ENCODE measurements around the gene KLHL29.

The KLHL29 gene

DNA sequence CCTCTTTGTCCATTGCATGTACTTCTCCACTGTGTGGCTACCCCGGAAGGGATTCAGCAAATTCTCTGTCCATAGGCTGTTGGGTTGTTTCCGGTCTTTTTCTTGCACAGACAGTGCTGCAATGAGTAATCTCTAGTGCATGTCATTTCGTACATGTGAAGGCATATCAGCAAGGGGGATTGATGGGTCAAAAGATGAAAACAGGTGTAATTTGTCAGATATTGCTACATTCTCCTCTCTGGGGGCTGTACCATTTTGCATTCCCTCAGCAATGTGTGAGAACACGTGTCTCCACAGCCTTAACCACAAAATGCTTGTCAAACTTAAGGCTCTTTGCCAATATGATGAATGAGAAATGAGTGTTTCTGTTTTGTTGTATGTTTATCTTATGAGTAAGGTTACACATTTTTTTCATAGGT is 60.5 kb downstream of the KLHL29 start:
- no peak overlapping the region for H3K4me3 ChIP-seq (ENCODE audit: low read depth, low read length)

DNA sequence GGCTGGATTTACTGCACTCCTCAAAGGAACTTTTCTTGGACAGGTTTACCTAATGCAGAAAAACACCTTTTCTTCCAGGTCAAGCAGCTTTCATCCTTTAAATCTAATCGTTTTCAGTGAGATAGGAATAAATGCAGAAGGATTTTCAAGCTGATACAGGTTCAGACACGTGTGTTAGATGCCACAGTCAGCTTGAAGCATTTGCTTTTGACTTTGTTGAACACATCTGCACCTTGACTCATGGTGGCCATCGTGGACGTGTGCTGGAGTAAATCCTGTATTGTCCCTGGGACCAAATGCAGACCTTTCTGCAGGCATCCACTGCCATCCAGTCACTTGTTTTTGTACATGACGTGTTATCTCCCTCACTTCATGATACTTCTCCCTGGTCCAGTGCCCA is 61.9 kb downstream of the KLHL29 start:
- no peak overlapping the region for H3K4me3 ChIP-seq (ENCODE audit: low read depth, low read length)

DNA sequence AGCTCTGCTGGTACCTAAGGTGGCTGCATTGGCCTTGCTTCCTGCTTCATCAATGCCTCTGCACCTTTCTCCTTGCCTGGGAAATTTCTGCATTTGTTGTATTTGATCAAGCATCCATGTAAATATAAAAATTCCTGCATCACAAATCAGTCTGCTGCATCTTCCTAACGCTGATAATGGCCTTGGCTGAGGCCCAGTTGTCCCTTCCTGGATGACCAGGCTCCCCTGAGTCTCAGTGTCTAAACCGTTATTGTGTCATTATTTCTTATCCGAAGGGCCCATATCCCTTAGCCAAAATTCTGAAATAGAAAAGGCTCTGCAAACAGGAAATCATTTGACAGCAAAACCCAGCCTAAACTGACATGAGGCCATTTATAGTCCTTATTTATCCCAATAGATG is 62.4 kb downstream of the KLHL29 start:
- H3K4me3 ChIP-seq (ENCODE audit: low read depth, low read length), result no peak overlapping the region

DNA sequence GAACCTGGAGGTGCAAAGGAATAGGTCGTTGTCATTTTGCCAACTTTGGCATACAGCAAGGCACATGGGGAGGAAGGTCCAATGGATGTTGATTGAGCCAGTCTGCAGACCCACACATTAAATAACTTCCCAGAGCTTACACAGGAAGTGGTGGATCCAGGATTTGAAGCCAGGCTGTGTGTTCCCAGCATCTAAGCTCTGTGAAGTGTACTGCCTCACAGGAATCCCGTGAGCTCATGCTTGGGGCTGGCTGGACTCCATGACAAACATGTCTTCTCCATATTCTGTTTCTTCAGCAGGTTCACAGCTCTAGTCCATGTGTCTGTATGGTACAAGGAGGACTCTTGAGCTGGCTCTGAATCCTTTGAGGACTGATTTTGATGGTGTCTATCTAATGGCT is 63.9 kb downstream of the KLHL29 start:
- H3K4me3 ChIP-seq (ENCODE audit: low read depth, low read length), result no peak overlapping the region

DNA sequence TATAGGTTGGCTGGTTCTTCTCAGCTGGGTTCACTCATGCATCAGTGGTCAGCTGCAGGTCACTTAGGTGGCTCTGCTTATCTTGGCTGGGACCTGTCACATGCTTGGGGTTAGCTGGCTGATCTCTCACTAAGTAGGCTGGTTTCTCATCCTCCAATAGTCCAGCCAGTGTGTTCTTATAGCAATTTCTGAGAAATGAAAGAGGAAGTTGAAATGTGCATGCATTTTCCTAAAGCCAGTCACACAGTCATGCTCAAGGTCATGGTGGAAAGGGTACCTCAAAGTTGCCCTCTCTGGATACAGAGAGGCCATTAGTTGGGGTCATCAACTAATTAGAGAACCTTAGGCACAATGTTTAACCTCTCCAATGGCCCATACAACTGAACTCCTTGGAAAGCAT is 64.4 kb downstream of the KLHL29 start:
- no peak overlapping the region for H3K4me3 ChIP-seq (ENCODE audit: low read depth, low read length)

DNA sequence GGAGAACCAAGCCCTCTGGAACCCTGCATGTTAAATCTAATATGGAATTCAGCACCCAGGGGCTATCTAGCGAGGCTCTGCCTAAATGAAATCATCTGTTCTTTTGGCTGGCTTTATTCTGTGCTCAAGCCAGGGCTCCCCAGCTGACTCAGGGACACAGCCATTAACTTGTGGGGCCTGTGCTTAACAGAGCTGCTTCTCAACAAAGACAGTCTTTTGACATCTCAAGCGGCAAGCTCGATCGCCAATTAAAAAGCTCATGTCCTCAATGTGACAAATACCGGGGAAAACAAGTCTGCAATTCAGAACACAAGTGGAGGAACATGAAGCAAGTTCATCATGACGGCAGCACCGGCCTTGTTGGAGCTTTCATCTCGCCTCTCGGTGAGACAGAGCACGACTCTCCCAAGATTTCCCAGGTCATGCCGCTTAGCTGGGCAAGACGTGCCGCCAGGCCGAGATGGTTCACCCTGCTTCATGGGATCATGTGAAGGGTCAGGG is 64.9 kb downstream of the KLHL29 start:
- H3K4me3 ChIP-seq (ENCODE audit: low read depth, low read length), result no peak overlapping the region

DNA sequence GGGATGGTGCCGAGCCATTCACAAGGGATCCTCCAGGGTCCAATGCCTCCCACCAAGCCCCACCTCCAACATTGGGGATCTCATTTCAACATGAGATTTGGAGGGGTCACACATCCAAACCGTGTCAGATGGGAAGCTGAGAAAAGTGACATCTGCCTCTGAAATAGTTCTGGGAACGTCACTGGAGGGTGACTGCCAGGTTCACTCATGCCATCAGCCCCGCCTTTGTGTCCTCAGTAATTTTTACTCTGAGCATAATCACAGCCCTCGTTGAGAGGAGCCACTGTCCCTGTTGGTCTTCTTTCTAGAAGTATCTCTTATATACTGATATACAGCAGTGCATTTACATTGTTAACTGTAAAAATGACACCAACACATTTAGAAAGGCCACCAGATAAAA is 67.4 kb downstream of the KLHL29 start:
- no peak overlapping the region for H3K4me3 ChIP-seq (ENCODE audit: low read depth, low read length)

DNA sequence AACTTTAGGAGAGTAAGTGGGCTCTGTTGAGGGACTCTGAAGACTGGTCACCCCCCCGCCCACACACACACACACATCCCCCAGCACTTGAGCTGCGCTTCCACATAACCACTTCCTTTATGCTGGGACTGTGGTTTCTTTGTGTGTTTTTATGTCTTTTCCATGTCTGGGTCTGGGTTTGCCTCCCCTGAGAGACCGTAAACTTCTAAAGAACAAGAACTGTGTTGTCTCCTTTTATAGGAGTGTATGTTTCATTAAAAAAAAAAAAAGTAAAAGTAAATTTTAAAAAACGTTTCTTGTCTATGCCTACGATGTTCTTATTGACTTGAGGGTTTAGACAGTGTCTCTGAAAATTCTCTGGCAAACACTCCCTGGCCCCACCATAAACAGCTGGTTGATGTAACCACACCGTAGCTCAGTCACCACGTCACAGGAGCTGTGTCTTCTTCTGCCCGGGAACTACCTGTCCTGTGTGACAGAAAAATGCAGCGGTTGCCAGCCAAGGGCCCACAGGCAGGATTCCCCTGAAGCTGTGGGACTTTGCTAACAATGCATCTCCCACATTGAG is 68.0 kb downstream of the KLHL29 start:
- no peak overlapping the region for H3K4me3 ChIP-seq (ENCODE audit: low read depth, low read length)

DNA sequence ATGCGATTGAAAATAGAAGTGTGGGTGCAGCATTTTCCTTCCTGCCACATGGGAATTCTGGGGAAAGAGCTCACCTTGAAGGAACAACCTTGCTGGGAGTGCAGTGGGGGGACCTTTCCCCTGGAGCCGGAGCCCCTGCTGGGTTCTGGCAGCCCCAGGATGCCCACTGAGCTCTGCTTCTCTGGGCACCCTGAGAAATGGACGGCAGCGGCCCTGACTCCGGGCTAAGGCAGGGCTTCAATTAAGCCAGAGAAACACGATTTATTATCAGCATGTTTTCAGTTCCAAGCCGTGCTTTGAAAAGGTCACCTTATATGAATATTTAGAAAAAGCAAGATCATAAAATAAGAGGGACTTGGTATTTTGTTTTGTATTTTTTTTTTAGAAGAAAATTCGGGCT is 68.5 kb downstream of the KLHL29 start:
- no peak overlapping the region for H3K4me3 ChIP-seq (ENCODE audit: low read depth, low read length)

DNA sequence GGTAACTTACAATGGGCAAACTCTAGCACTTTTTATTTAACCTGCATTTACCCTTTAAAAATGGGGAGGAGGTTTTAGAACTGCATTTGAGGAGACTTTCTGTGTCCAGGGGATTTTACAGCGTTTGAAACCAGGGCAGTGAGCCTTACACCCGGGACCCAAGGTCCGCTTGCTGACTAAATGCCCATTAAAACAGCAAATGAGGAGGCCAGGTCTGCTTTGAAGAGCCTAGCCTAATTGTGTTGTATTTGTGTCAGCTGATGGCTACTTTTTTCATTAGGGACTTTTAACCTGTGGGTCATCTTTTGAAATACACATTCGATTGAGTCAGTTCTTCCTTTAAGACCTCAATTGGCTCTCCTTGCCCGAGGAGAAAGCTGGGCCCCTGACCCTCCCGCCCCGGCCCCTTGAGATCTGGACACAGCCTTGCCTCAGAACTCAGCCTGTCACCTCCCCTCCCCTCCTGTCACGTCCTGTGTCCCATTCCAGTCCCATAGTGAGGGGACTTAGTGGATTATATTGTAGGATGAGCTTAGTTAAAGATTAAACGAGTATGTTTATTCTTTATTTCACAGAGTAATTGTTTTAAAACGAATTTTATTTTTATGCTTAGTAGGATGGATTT is 69.0 kb downstream of the KLHL29 start:
- H3K4me3 ChIP-seq (ENCODE audit: low read depth, low read length), result no peak overlapping the region

DNA sequence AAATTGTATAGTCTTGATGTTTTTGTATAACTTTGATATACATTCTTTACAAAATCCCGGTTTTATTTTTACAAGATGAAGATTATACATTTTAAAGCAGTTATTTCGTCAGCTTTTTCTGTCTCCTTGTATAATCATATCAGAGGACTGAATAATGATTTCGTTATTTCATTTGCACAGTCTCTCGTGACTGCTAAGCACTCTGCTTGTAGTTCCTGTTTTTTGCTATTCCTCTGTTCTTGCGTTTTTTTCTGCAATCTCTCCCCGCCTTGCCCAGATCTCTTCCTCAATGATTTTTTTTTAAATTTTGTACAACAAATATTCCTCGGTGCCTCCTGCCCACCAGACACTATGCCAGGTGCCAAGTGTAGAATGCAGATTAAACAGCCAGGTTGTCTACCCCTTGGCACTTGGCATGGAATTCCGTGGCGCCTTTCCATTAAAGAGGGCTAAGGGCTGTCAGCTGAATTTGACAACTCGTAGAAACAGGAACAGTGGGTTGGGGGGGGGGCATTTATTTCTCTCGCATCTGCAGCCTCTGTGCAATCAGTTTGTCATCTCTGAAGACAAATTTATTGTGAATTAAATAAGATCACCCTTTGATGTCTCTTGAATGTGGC is 69.6 kb downstream of the KLHL29 start:
- no peak overlapping the region for H3K4me3 ChIP-seq (ENCODE audit: low read depth, low read length)

DNA sequence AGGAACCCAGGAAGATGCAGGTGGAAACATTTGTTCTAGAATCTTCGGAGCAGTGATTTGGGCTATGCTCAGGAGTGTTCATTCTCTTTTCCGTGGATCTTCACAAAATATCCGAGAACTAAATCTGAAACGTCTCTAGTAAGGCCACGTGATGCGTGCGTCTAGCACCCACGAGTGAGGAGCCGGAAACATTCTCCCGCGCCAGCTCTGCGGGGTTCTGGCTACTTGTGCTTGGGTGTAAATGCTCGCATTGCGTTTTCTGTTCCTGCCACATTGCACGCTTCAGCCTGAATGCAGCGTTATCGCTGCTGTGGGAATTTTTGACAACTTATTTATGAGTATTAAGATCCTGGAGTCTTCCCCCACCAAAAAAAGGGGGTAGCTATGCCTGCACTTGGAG is 71.4 kb downstream of the KLHL29 start:
- no peak overlapping the region for H3K4me3 ChIP-seq (ENCODE audit: low read depth, low read length)

DNA sequence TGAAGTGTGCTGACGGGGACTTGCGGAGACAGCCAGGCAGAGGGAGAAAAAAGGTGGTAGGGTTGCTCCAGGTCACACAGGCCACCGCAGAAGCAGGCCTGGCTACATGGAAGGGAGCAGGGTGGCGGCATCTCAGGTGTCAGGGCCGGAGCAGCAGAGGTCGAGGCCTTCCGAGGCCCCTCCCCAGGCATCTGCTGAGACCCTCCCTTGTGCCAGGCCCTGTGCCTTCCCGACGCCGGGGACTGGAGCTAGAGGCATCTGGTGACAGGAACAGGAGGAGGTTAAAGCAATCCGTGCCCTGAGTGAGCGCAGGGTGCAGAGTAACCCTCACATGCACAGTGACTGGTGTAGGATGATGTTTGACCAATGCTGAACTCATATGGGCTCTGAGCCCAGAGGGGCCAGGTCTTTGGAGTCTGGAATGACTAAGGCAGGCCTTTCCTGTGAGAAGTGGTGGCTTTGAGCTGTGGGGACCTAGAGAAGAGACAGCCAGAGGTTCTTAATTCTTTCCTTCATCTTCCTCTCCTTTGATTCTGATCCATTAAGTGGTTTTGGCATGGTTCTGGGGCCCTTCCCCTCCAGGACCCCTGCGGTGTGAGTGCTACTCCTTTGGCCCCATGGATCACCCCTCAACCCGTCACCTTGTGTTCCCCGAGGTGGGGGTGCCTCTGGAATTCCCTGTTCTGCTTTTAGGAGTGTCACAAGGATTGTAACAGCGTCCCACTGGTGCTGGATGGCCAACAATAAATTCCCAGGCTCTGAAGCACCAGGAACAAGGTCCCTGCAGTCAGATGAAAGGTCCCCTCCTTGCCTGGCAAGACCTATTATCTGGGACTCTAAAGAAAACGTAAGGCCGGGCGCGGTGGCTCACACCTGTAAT is 72.1 kb downstream of the KLHL29 start:
- no peak overlapping the region for H3K4me3 ChIP-seq (ENCODE audit: low read depth, low read length)

DNA sequence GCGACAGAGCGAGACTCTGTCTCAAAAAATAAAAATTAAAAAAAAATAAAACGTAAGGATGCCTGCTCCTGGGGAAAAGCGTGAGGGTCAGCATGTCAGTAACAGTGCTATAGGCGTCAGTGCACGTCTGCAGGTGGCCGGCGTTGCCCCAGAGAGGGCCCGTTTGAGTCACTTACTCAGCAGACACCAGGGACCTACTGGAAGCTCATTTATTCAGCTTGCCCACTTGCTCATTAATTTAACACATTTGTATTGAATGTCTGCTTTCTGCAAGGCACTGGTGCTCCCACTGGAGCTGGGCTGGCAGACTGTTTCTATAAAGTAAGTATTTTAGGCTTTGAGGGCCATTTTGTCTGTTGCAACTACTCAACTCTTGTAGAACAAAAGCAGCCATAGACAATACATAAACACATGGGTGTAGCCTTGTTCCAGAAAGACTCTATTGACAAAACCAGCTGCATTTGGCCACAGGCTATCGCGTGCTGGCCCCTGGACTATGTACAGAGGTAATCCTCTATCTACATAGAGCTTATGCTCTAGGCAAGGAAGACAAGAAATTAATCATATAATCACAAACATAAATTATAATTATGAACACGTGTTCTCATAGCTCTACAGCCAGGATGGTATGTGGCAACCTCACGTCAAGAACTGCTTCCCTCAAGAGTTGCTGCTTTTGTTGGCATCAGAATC is 73.2 kb downstream of the KLHL29 start:
- H3K4me3 ChIP-seq (ENCODE audit: low read depth, low read length), result no peak overlapping the region

DNA sequence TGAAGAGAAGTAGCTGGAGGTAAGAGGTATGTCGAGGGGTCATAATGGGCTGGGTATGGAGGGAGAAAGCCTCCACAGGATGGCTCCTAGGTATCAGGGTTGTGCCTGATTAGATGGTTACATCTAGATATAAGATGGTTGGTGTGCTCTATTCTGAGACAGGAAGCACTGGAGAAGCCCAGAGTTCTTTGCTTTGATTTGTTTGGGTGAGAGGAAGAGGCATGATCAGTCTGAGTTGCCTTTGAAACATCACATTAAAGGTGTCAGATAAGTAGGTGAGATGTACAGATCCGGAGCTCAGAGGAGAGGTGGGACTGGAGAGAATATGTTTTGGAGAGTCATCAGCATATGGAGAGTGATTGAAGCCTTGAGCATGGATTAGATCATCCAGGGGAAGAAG is 74.1 kb downstream of the KLHL29 start:
- no peak overlapping the region for H3K4me3 ChIP-seq (ENCODE audit: low read depth, low read length)

DNA sequence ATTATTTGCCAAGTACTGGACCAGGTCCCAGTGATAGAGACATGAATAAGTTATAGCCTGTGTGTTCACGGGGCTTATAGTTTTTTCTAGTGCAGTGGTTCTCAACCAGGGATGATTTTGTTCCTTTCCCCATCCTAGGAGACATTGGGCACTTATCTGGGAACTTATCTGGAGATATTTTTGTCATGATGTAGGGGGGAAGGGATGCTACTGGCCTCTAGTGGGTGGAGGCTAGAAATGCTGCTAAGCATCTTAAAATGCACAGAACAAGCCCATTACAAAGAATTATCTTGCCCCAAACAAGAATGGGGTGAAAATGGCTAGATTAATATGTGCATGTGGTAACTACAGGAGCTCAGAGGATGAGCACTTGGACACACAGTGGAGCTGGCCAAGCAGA is 75.2 kb downstream of the KLHL29 start:
- H3K4me3 ChIP-seq (ENCODE audit: low read depth, low read length), result no peak overlapping the region

DNA sequence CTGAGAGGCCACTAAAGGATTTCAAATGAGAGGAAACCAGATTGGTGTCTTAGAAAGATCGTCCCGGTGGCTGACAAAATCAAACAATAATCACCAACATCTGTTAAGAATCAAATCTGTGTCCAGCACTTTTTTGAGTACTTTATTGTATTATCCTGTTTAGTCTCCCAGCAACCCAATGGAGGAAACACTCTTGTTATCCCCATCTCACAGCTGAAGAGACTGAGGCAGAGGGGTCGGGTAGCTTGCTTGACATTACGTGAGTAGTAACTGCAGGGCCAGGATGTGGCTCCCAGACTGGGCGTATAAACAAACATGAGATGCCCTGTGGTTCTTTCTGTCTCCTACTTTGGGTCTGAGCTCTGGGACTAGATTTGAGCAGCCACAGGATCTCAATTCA is 76.0 kb downstream of the KLHL29 start:
- no peak overlapping the region for H3K4me3 ChIP-seq (ENCODE audit: low read depth, low read length)

DNA sequence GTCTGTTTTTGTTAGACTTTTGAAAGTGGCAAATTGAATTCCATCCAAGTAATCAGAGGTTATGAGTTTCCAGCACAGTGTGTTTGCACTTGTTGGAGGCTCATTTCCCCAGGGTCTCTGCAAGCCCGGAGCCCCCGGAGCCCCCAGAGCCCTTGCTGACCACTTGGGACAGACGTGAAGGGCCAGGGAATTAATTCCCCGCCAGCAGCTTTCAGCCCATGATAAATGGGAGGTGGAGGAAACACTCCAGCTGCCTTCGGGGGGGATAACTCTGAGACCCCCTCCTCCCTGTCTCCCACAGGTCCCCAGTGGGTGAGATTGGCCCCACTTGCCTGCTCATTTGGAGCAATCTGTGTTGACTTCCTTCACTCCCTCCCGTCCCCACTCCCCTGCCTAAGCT is 79.2 kb downstream of the KLHL29 start:
- H3K4me3 ChIP-seq (ENCODE audit: low read depth, low read length), result no peak overlapping the region

DNA sequence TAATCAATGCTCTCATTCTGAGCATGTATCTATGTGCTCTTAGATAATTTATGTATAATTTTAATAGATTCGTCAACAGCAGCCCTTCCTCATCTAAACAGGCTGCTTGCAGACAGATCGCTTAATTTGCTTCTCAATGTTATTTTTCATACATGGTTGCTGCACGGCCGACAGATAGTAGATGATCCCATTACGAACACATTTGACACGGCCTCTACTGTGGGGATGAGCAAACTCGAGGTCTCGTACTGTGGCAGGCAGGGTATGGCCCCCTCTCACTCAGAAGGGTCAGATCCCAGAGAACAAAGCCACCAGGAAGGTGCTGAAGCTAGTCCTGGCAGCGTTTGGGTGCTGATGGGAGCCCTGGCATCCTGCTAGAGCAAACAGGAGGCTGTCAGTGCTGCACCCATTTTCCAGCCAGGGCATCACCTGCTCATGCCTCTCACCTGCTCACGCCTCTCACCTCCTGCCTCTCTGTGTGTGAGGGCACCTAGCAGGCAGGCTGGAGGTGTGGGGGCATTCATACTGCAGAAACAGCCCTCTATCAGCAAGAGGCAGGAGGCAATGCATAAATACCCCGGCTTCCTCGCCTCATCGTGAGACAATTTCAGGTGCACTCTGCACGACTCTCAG is 80.0 kb downstream of the KLHL29 start:
- H3K4me3 ChIP-seq (ENCODE audit: low read depth, low read length), result no peak overlapping the region

DNA sequence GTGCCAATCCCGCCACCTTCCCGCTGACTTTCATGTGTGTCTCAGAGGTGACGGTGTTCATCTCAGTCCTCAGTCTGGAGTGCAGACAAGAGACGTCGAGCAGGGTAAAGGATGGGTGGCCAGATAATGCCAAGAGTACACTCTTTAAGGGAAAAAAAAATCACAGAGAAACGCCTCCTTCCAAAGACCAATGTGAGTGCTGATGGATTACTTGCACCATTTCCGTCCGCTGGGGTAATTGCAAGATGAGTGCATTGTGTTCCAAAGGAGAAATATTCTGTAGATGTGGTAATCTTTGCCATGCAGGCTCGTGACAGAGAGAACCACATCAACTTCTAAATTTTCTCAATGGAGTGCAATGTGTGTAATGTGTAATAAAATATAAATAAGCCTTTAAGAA is 81.0 kb downstream of the KLHL29 start:
- H3K4me3 ChIP-seq (ENCODE audit: low read depth, low read length), result no peak overlapping the region

DNA sequence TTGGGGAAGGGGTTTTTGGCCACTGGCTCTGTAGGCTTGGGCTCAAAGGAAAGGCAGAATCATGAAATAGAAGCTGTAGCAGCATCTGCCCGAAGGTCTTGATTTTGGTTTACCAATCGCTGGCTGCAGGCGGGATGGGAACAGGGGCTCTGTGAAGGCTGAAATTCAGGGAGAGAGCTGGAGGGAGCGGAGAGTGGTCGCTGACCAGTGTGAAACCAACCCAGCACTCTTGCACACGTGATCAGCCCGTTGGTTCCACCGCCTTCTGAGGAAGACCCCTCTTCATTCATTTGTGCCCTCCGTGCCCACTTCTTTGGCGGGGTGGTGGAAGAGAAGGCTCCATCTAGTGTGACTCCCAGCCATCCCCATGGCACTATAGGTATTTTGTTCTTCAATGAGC is 82.6 kb downstream of the KLHL29 start:
- no peak overlapping the region for H3K4me3 ChIP-seq (ENCODE audit: low read depth, low read length)

All from iPS-11a (cell line).